Body of pancreas (tissue), 4 donors: ENCODE measurements around the gene OCLN.

Experiments used
- POLR2A ChIP-seq, 3 donors: fragments of 450-650 bp; IDR thresholded peaks; one replicate each; pipeline ENCODE4 v1.6.1; 2016; ENCODE audit warnings: antibody characterized with exemption in 3 of 3, mild to moderate bottlenecking in 2 of 3
- TF ChIP-seq, protein P1 (sequence below), 7 experiments: fragments of 450-650 bp in 4 of 7; fragments of 200-600 bp in 3 of 7; sonication (generic) in 3 of 7; IDR thresholded peaks; one replicate each; pipeline ENCODE4 v1.5.1; 2016 to 2019; ENCODE audit warnings: antibody characterized with exemption in 7 of 7

DNA sequence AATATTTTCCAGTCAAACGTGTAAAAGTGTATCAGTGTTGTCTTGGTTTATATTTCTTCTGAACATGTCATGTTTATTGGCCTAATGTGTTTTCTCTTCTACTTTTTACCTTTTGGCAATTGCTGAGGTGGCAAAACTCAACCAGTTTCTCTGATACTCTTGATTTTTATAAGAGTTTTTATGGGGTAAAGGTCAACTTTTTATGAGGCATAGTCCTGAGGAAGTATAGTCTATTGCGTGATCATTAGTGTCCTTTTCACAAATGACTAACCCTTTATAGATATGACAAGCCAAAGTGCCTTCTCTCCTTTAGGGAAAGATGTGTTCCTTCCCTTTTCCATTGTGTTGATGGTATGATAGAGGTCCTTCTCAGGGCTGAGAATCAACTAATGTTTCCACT lies 32.9 kb downstream of the OCLN start:
- TF ChIP-seq, protein P1, sequence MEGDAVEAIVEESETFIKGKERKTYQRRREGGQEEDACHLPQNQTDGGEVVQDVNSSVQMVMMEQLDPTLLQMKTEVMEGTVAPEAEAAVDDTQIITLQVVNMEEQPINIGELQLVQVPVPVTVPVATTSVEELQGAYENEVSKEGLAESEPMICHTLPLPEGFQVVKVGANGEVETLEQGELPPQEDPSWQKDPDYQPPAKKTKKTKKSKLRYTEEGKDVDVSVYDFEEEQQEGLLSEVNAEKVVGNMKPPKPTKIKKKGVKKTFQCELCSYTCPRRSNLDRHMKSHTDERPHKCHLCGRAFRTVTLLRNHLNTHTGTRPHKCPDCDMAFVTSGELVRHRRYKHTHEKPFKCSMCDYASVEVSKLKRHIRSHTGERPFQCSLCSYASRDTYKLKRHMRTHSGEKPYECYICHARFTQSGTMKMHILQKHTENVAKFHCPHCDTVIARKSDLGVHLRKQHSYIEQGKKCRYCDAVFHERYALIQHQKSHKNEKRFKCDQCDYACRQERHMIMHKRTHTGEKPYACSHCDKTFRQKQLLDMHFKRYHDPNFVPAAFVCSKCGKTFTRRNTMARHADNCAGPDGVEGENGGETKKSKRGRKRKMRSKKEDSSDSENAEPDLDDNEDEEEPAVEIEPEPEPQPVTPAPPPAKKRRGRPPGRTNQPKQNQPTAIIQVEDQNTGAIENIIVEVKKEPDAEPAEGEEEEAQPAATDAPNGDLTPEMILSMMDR (IDR thresholded peaks at IDR 0.05) = no peak
- no peak for TF ChIP-seq POLR2A (IDR thresholded peaks at IDR 0.05)
